Ectodermal cell (in vitro differentiated cells): ENCODE results near the gene ZNF579. TPM values are rescaled to one million over a fixed set of nuclear protein-coding genes. Genes with fewer than 3 reads are reported as not detected.

Experiments
- H3K27ac ChIP-seq: 2 replicates; pipeline ENCODE4 v1.7.0; 2013; ENCODE audit warnings: mild to moderate bottlenecking, low read depth, low read length; ENCODE audit not compliant: insufficient read depth, poor library complexity, severe bottlenecking
- H3K27me3 ChIP-seq: 2 replicates; pipeline ENCODE4 v1.7.0; 2013; ENCODE audit warnings: mild to moderate bottlenecking, low read length; ENCODE audit not compliant: insufficient read depth, control insufficient read depth, poor library complexity, severe bottlenecking
- H3K36me3 ChIP-seq: one replicate; pipeline ENCODE4 v1.7.0; 2013; ENCODE audit warnings: low read length; ENCODE audit not compliant: control insufficient read depth, insufficient read depth
- H3K4me1 ChIP-seq: one replicate; pipeline ENCODE4 v1.7.0; 2013; ENCODE audit warnings: low read length; ENCODE audit not compliant: control insufficient read depth, insufficient read depth
- H3K4me3 ChIP-seq: 2 replicates; pipeline ENCODE4 v1.7.0; 2013; ENCODE audit warnings: low read depth, low read length, control low read depth; ENCODE audit not compliant: insufficient read depth
- H3K9me3 ChIP-seq: 2 replicates; pipeline ENCODE4 v1.7.0; 2013; ENCODE audit warnings: mild to moderate bottlenecking, low read length, moderate library complexity; ENCODE audit not compliant: control insufficient read depth
- WGBS, 2 experiments: methylation state at CpG; one replicate each; pipeline ENCODE4 v1.1.7; 2013; ENCODE audit warnings: missing lambda C conversion rate in 2 of 2; 5-methylcytosine and 5-hydroxymethylcytosine counted together
- polyA plus RNA-seq, 4 experiments: library from polyadenylated mRNA; stranded (reverse); fragments of 50-300 nt; gene quantifications; one replicate each; pipeline ENCODE4 v1.2.3, GENCODE V29; 2013

The ZNF579 gene
- polyA plus RNA-seq (2013, experiment 1 of 4) = 19.6 TPM
- polyA plus RNA-seq (2013, experiment 2 of 4) = 22.2 TPM
- 24.0 TPM for polyA plus RNA-seq (2013, experiment 3 of 4)
- 27.6 TPM for polyA plus RNA-seq (2013, experiment 4 of 4)

GRCh38 chr19:55580628-55581144 lies at the start of gene ZNF579:
Gene ZNF579, minus strand, starts transcription at chr19:55580848. Its CDS starts 1,209 bp downstream, at chr19:55579639.
- WGBS, 2 experiments = 3 to 4% methylated on average over 19 of the region's 24 CpGs
- peaks cover 12% of the 10 kb centered on the region for H3K36me3 ChIP-seq

GRCh38 chr19:55626350-55626749 lies 45.7 kb upstream of the ZNF579 start:
- H3K9me3 ChIP-seq = no peaks in the 10 kb centered on the region
- H3K27me3 ChIP-seq = no peaks in the 10 kb centered on the region
- no peak overlapping the region for H3K27ac ChIP-seq
- no peaks in the 10 kb centered on the region for H3K4me1 ChIP-seq
- WGBS, 2 experiments = 93 to 95% methylated on average over 11 of the region's 11 CpGs
- no peak overlapping the region for H3K4me3 ChIP-seq
- peaks cover under 1% of the 10 kb centered on the region for H3K36me3 ChIP-seq

More at GRCh38 chr19:55580628-55581144, at the start of gene ZNF579:
- H3K4me1 ChIP-seq = peaks cover 4% of the 10 kb centered on the region
- H3K27me3 ChIP-seq = peaks cover 4% of the 10 kb centered on the region
- no peaks in the 10 kb centered on the region for H3K9me3 ChIP-seq
- peak within 1 kb of the TSS; percentile 91 for H3K4me3 ChIP-seq
- peak within 1 kb of the TSS; percentile 55 for H3K27ac ChIP-seq

GRCh38 chr19:55625004-55625326 lies 44.3 kb upstream of the ZNF579 start:
- Histone ChIP-seq H3K36me3 (peaks cover 9% of the 10 kb centered on the region), H3K4me3 (peak overlapping the region; percentile 56), H3K27me3 (no peaks in the 10 kb centered on the region), H3K4me1 (no peaks in the 10 kb centered on the region), H3K27ac (no peak overlapping the region), H3K9me3 (no peaks in the 10 kb centered on the region)
- 62 to 68% methylated on average over 11 of the region's 11 CpGs for WGBS, 2 experiments

GRCh38 chr19:55624109-55625003 lies 43.7 kb upstream of the ZNF579 start, which contains the start of gene ZNF784:
Gene ZNF784, minus strand, starts transcription at chr19:55624566. Its CDS starts 5 bp downstream, at chr19:55624561.
- Histone ChIP-seq H3K36me3 (peaks cover 9% of the 10 kb centered on the region), H3K4me1 (no peaks in the 10 kb centered on the region), H3K9me3 (no peaks in the 10 kb centered on the region), H3K27ac (peak within 1 kb of the TSS; percentile 91), H3K27me3 (no peaks in the 10 kb centered on the region), H3K4me3 (peak within 1 kb of the TSS; percentile 56)
- WGBS, 2 experiments = 2% methylated on average over 49 to 54 of the region's 56 CpGs

GRCh38 chr19:55623561-55623960 lies 42.9 kb upstream of the ZNF579 start:
- H3K27me3 ChIP-seq = no peaks in the 10 kb centered on the region
- H3K27ac ChIP-seq = no peak overlapping the region
- no peaks in the 10 kb centered on the region for H3K4me1 ChIP-seq
- 91 to 92% methylated on average over 7 of the region's 7 CpGs for WGBS, 2 experiments
- H3K9me3 ChIP-seq = no peaks in the 10 kb centered on the region
- H3K36me3 ChIP-seq = peaks cover 9% of the 10 kb centered on the region
- peak overlapping the region; percentile 56 for H3K4me3 ChIP-seq

- Histone ChIP-seq H3K27ac (no peak overlapping the region), H3K4me3 (no peak overlapping the region), H3K27me3 (no peaks in the 10 kb centered on the region), H3K9me3 (no peaks in the 10 kb centered on the region), H3K4me1 (no peaks in the 10 kb centered on the region), H3K36me3 (peaks cover 9% of the 10 kb centered on the region)
- WGBS, 2 experiments = 90 to 94% methylated on average over 6 to 7 of the region's 7 CpGs
Observed at GRCh38 chr19:55623130-55623529, 42.5 kb upstream of the ZNF579 start.

- Histone ChIP-seq H3K27ac (no peak overlapping the region), H3K9me3 (no peaks in the 10 kb centered on the region), H3K36me3 (peaks cover 11% of the 10 kb centered on the region), H3K27me3 (no peaks in the 10 kb centered on the region), H3K4me3 (no peak overlapping the region), H3K4me1 (no peaks in the 10 kb centered on the region)
- WGBS, 2 experiments = 95 to 96% methylated on average over 40 of the region's 40 CpGs
Observed at GRCh38 chr19:55622242-55622969, 41.8 kb upstream of the ZNF579 start.

- no peak overlapping the region for H3K27ac ChIP-seq
- H3K27me3 ChIP-seq = no peaks in the 10 kb centered on the region
- WGBS, 2 experiments = 96 to 97% methylated on average over 55 of the region's 55 CpGs
- no peak overlapping the region for H3K4me3 ChIP-seq
- peaks cover 13% of the 10 kb centered on the region for H3K36me3 ChIP-seq
- no peaks in the 10 kb centered on the region for H3K9me3 ChIP-seq
- H3K4me1 ChIP-seq = no peaks in the 10 kb centered on the region
Observed at GRCh38 chr19:55621673-55622231, 41.1 kb upstream of the ZNF579 start.

GRCh38 chr19:55621205-55621672 lies 40.6 kb upstream of the ZNF579 start:
- Histone ChIP-seq H3K9me3 (no peaks in the 10 kb centered on the region), H3K36me3 (peaks cover 13% of the 10 kb centered on the region), H3K27me3 (no peaks in the 10 kb centered on the region), H3K27ac (no peak overlapping the region), H3K4me1 (no peaks in the 10 kb centered on the region), H3K4me3 (no peak overlapping the region)
- 94 to 96% methylated on average over 9 of the region's 9 CpGs for WGBS, 2 experiments
